Peyer's patch (tissue), 4 donors: ENCODE results near the gene CNIH4. TPM values are rescaled to one million over a fixed set of nuclear protein-coding genes. Genes with fewer than 3 reads are reported as not detected.

Experiments
- DNase-seq, 3 donors: peaks; one replicate each; pipeline ENCODE4 v3.0.0-alpha.2; 2017 to 2019
- H3K27ac ChIP-seq, 4 donors: fragments of 200-600 bp; sonication (generic); one replicate each; pipeline ENCODE4 v1.5.1; 2016 to 2019
- H3K27me3 ChIP-seq, 2 donors: fragments of 200-600 bp; sonication (generic); one replicate each; pipeline ENCODE4 v1.5.1; 2019
- H3K36me3 ChIP-seq, 3 donors: fragments of 200-600 bp; sonication (generic); one replicate each; pipeline ENCODE4 v1.5.1; 2016 to 2019
- H3K4me1 ChIP-seq, 4 donors: fragments of 200-600 bp; sonication (generic); one replicate each; pipeline ENCODE4 v1.5.1; 2016 to 2019
- H3K4me3 ChIP-seq, 4 donors: fragments of 200-600 bp; sonication (generic); 1 replicate in 3 of 4; 2 replicates in 1 of 4; pipeline ENCODE4 v1.5.1; 2016 to 2019; ENCODE audit warnings: mild to moderate bottlenecking in 1 of 4
- H3K9me3 ChIP-seq, 4 donors: fragments of 200-600 bp; sonication (generic); one replicate each; pipeline ENCODE4 v1.5.1; 2016 to 2019; ENCODE audit warnings: mild to moderate bottlenecking in 1 of 4
- POLR2A ChIP-seq, 2 donors: fragments of 450-650 bp; IDR thresholded peaks; one replicate each; pipeline ENCODE4 v1.5.1; 2017; ENCODE audit warnings: antibody characterized with exemption in 2 of 2, mild to moderate bottlenecking in 2 of 2, moderate library complexity in 2 of 2
- total RNA-seq, 4 donors: library from RNA; depleted of rRNA; stranded (reverse); fragments of >200 nt; gene quantifications; one replicate each; pipeline ENCODE4 v1.1.0, GENCODE V29; 2016
- TF ChIP-seq, protein P1 (sequence below), 6 experiments: fragments of 450-650 bp in 4 of 6; fragments of 200-600 bp in 2 of 6; sonication (generic) in 1 of 6; IDR thresholded peaks; one replicate each; pipeline ENCODE4 v1.5.1; 2017 to 2019; ENCODE audit warnings: antibody characterized with exemption in 6 of 6, mild to moderate bottlenecking in 3 of 6, moderate library complexity in 1 of 6

CNIH4 gene
- total RNA-seq, 4 donors from 2014 or later, result 19.8 to 77.8 (median 47.0) TPM

DNA sequence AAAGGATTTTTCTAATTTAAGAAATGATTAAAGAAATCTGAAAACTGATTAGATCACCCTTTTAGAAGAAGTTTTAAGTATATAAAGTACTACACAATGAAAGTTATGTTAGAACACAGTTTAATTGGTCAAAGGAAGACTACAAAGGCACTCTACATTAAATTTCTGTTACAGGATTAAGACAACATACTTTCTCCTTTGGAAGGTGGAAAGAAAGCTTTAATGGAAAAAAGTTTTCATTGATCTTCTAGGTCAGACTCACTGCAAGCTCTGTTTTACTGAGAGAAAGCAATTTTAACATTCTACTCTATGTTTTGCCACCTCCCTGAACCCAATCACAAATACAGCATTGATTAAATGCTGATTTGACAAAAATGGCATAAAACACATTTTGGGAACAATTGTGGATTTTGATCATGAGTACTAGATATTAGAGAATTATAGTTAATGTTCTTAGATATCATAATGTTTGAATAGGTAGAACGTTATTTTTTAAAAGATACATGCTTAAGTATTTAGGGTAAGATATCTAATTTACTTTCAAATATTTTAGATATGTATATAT lies 45.9 kb downstream of the CNIH4 start:
- H3K27me3 ChIP-seq, result no peaks in the 10 kb centered on the region
- DNase-seq, result no peak
- H3K9me3 ChIP-seq, result no peaks in the 10 kb centered on the region
- no peak overlapping the region for H3K27ac ChIP-seq
- no peaks in the 10 kb centered on the region for H3K4me1 ChIP-seq
- H3K36me3 ChIP-seq, result peaks cover 0 to 86% (median 0%) of the 10 kb centered on the region in 3 donors
- no peak overlapping the region for H3K4me3 ChIP-seq
- TF ChIP-seq, protein P1, sequence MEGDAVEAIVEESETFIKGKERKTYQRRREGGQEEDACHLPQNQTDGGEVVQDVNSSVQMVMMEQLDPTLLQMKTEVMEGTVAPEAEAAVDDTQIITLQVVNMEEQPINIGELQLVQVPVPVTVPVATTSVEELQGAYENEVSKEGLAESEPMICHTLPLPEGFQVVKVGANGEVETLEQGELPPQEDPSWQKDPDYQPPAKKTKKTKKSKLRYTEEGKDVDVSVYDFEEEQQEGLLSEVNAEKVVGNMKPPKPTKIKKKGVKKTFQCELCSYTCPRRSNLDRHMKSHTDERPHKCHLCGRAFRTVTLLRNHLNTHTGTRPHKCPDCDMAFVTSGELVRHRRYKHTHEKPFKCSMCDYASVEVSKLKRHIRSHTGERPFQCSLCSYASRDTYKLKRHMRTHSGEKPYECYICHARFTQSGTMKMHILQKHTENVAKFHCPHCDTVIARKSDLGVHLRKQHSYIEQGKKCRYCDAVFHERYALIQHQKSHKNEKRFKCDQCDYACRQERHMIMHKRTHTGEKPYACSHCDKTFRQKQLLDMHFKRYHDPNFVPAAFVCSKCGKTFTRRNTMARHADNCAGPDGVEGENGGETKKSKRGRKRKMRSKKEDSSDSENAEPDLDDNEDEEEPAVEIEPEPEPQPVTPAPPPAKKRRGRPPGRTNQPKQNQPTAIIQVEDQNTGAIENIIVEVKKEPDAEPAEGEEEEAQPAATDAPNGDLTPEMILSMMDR (IDR thresholded peaks at IDR 0.05), result no peak
- TF ChIP-seq POLR2A (IDR thresholded peaks at IDR 0.05), result no peak

DNA sequence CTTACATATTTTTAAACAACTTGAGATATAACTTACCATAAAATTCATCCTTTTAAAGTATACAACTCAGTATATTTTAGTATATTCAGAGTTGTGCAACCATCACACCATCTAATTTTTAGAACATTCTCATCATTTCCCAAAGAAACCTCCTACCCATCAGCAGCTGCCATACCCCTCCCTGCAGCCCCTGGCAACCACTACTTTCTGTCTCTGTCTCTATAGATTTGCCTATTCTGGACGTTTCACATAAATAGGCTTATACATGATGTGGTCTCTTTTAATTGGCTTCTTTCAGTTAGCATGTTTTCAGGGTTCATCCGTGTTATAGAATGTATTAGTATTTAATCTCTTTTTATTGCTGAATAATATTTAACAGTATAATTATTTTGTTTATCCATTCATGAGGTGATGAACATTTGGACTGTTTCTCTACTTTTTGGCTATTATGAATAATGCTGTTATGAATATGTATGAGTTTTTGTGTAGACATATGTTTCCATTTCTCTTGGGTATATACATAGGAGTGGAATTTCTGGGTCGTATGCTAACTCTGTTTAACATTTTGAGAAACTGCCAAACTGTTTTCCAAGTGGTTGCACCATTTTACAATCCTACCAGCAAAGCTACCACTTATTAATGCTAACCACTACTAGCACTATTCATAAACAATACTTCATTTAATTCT lies 48.4 kb downstream of the CNIH4 start:
- H3K4me3 ChIP-seq, result no peak overlapping the region
- H3K9me3 ChIP-seq, result no peaks in the 10 kb centered on the region
- DNase-seq, result no peak
- TF ChIP-seq, protein P1 (IDR thresholded peaks at IDR 0.05), result no peak
- no peak for TF ChIP-seq POLR2A (IDR thresholded peaks at IDR 0.05)
- no peaks in the 10 kb centered on the region for H3K4me1 ChIP-seq
- no peak overlapping the region for H3K27ac ChIP-seq
- H3K27me3 ChIP-seq, result no peaks in the 10 kb centered on the region
- H3K36me3 ChIP-seq, result peaks cover 0 to 86% (median 0%) of the 10 kb centered on the region in 3 donors

DNA sequence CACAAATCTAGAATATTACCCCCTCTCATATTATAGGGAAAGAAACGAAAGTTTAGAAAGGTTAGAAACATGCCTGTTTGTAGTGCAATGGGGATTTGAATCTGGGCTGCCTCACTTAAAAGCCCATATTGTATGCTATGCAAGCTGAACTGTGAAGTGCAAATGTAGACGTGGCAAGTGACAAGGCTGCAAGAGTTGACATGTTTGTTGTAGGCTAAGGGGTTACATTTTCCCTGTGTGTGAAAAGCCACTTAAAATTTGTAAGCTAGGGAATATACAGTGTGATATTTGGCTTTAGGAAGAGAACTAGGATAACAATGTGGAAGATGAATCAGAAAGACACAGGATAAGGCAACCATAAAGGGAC lies 48.9 kb downstream of the CNIH4 start:
- peaks cover 0 to 86% (median 0%) of the 10 kb centered on the region in 3 donors for H3K36me3 ChIP-seq
- no peak for TF ChIP-seq POLR2A (IDR thresholded peaks at IDR 0.05)
- TF ChIP-seq, protein P1 (IDR thresholded peaks at IDR 0.05), result no peak
- H3K4me1 ChIP-seq, result no peaks in the 10 kb centered on the region
- H3K27ac ChIP-seq, result no peak overlapping the region
- DNase-seq, result no peak
- no peaks in the 10 kb centered on the region for H3K9me3 ChIP-seq
- H3K4me3 ChIP-seq, result no peak overlapping the region
- H3K27me3 ChIP-seq, result no peaks in the 10 kb centered on the region

DNA sequence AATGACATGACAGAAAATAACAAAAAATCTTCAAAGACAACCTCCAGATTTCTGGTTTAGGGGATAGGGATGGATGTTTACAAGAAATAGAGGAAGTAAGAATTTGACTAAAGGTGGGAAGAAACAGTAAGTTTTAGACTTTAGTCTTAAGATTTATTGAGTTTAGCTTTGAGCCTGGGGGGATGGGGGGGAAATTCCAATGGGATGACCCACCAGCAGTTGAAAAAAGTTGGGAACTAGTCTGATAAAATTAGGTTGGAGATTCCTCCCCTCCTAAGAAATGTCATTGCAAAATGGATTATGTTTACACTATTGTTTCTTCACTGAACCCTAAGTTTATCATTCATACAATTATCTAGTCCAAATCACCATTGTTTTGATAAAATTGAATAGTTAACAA lies 49.5 kb downstream of the CNIH4 start:
- H3K4me1 ChIP-seq, result no peaks in the 10 kb centered on the region
- DNase-seq, result no peak
- no peak for TF ChIP-seq POLR2A (IDR thresholded peaks at IDR 0.05)
- TF ChIP-seq, protein P1 (IDR thresholded peaks at IDR 0.05), result no peak
- no peaks in the 10 kb centered on the region for H3K27me3 ChIP-seq
- no peaks in the 10 kb centered on the region for H3K9me3 ChIP-seq
- no peak overlapping the region for H3K4me3 ChIP-seq
- H3K36me3 ChIP-seq, result peaks cover 0 to 86% (median 0%) of the 10 kb centered on the region in 3 donors
- H3K27ac ChIP-seq, result no peak overlapping the region

DNA sequence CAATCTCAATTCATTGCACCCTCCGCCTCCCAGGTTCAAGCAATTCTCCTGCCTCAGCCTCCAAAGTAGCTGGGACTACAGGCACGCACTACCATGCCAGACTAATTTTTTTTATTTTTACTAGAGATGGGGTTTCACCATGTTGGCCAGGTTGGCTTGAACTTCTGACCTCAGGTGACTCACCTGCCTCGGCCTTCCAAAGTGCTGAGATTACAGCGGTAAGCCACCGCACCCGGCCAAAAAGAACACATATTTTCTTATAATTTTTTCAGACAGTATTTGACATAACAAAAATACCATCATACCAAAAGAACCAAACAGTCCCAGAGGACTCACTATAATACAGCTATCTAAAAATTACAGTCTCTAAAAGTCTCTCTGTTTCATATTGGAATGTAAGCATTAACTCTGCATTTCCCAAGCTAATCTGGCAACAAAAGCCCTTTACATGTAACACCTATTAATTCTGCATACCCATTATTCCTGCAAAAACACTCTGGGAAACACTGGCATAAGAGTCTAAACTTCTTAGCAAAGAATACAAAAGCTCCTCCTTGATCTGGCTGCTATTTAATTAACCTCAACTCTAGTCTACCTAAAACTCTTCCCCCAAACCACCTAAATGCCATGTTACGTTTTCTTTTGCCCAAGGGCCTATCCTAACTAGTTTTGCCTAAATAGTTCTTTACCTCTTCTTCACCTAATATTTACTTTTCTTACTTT lies 51.1 kb downstream of the CNIH4 start:
- Histone ChIP-seq H3K36me3 (peaks cover 0 to 84% (median 0%) of the 10 kb centered on the region in 3 donors), H3K27me3 (no peaks in the 10 kb centered on the region), H3K27ac (no peak overlapping the region), H3K9me3 (no peaks in the 10 kb centered on the region), H3K4me1 (no peaks in the 10 kb centered on the region), H3K4me3 (no peak overlapping the region)
- TF ChIP-seq POLR2A (IDR thresholded peaks at IDR 0.05), result no peak
- TF ChIP-seq, protein P1 (IDR thresholded peaks at IDR 0.05), result no peak
- no peak for DNase-seq
